ENCODE results near the gene NHS. TPM values are rescaled to one million over a fixed set of nuclear protein-coding genes. Genes with fewer than 3 reads are reported as not detected.

The NHS gene
- total and polyA plus RNA-seq, 7 donors: 0.04 to 1.3 (median 0.22) TPM

GRCh38 chrX:17769701-17770269, 394.8 kb downstream of the NHS start:
- intact Hi-C loops (cut with DNase I): no loop called here
- no peaks in the 10 kb centered on the region for H3K4me1 ChIP-seq
- WGBS, 3 donors: 49 to 72% (median 70%) methylated on average over 3 of the region's 3 CpGs
- H3K4me3 ChIP-seq: no peak overlapping the region
- no peaks in the 10 kb centered on the region for H3K9me3 ChIP-seq
- no peak for DNase-seq
- peaks cover 0 to 64% (median 2%) of the 10 kb centered on the region in 3 donors for H3K27me3 ChIP-seq (ENCODE audit: insufficient read depth in 3 of 3, low read length in 2 of 3)
- H3K27ac ChIP-seq: no peak overlapping the region
- H3K36me3 ChIP-seq (ENCODE audit: insufficient read depth in 1 of 2, low read depth in 1 of 2): no peaks in the 10 kb centered on the region
- no peak for TF ChIP-seq CTCF (IDR thresholded peaks at IDR 0.05)
- no peak for ATAC-seq

- WGBS, 3 donors: 65 to 78% (median 72%) methylated on average over 8 of the region's 8 CpGs
- DNase-seq (no peak), ATAC-seq (no peak)
- peaks cover 0 to 54% (median 2%) of the 10 kb centered on the region in 3 donors for H3K27me3 ChIP-seq (ENCODE audit: insufficient read depth in 3 of 3, low read length in 2 of 3)
- no peak for TF ChIP-seq CTCF (IDR thresholded peaks at IDR 0.05)
- H3K4me3 ChIP-seq: no peak overlapping the region
- H3K9me3 ChIP-seq: no peaks in the 10 kb centered on the region
- intact Hi-C loops (cut with DNase I): no loop called here
- H3K36me3 ChIP-seq (ENCODE audit: insufficient read depth in 1 of 2, low read depth in 1 of 2): no peaks in the 10 kb centered on the region
- H3K27ac ChIP-seq: no peak overlapping the region
- no peaks in the 10 kb centered on the region for H3K4me1 ChIP-seq
Measured at GRCh38 chrX:17773221-17773876, 398.3 kb downstream of the NHS start.

GRCh38 chrX:17774053-17774452, 399.1 kb downstream of the NHS start:
- DNase-seq (no peak), ATAC-seq (no peak)
- H3K27ac ChIP-seq: no peak overlapping the region
- no peaks in the 10 kb centered on the region for H3K9me3 ChIP-seq
- no peaks in the 10 kb centered on the region for H3K36me3 ChIP-seq (ENCODE audit: insufficient read depth in 1 of 2, low read depth in 1 of 2)
- WGBS, 3 donors: 69 to 94% (median 94%) methylated on average over 1 of the region's 1 CpG
- H3K4me3 ChIP-seq: no peak overlapping the region
- intact Hi-C loops (cut with DNase I): no loop called here
- TF ChIP-seq CTCF (IDR thresholded peaks at IDR 0.05): no peak
- no peaks in the 10 kb centered on the region for H3K4me1 ChIP-seq
- H3K27me3 ChIP-seq (ENCODE audit: insufficient read depth in 3 of 3, low read length in 2 of 3): peaks cover 0 to 56% (median 2%) of the 10 kb centered on the region in 3 donors

GRCh38 chrX:17778997-17779396, 404.0 kb downstream of the NHS start:
- H3K4me1 ChIP-seq: no peaks in the 10 kb centered on the region
- H3K36me3 ChIP-seq (ENCODE audit: insufficient read depth in 1 of 2, low read depth in 1 of 2): no peaks in the 10 kb centered on the region
- WGBS, 3 donors: 43 to 66% (median 44%) methylated on average over 2 of the region's 2 CpGs
- ATAC-seq (no peak), DNase-seq (no peak)
- H3K27me3 ChIP-seq (ENCODE audit: insufficient read depth in 3 of 3, low read length in 2 of 3): peaks cover 0 to 19% (median 0%) of the 10 kb centered on the region in 3 donors
- H3K4me3 ChIP-seq: no peak overlapping the region
- intact Hi-C loops (cut with DNase I): no loop called here
- H3K9me3 ChIP-seq: no peaks in the 10 kb centered on the region
- H3K27ac ChIP-seq: no peak overlapping the region
- no peak for TF ChIP-seq CTCF (IDR thresholded peaks at IDR 0.05)

Measured in psoas muscle (tissue), 8 donors.